Mononuclear cell (primary cell): ENCODE results near the gene HYPK. TPM values are rescaled to one million over a fixed set of nuclear protein-coding genes. Genes with fewer than 3 reads are reported as not detected.
"Not testable (repeated sequence)": the region's sequence is repeated elsewhere in the genome, so short reads cannot be mapped to it uniquely, and the experiment has no call there.

ENCODE experiments used
- H3K27me3 ChIP-seq: 2 replicates; pipeline ENCODE4 v1.6.0; 2011; ENCODE audit warnings: low read length, control low read depth; ENCODE audit not compliant: insufficient read depth
- H3K4me1 ChIP-seq: 2 replicates; pipeline ENCODE4 v1.5.1; 2011; ENCODE audit warnings: mild to moderate bottlenecking, low read length, control low read depth; ENCODE audit not compliant: insufficient read depth
- H3K4me3 ChIP-seq: 2 replicates; pipeline ENCODE4 v1.5.1; 2011; ENCODE audit warnings: mild to moderate bottlenecking, low read length, moderate library complexity
- H3K9me3 ChIP-seq: 2 replicates; pipeline ENCODE4 v1.5.1; 2011; ENCODE audit warnings: low read depth, mild to moderate bottlenecking, control low read depth, low read length
- total RNA-seq: library from RNA; depleted of rRNA; stranded (reverse); fragments of >200 nt; gene quantifications from one replicate; pipeline ENCODE4 v1.2.3, GENCODE V29; 2012

The HYPK gene
- total RNA-seq, 1 donor, result 6.5 TPM

DNA sequence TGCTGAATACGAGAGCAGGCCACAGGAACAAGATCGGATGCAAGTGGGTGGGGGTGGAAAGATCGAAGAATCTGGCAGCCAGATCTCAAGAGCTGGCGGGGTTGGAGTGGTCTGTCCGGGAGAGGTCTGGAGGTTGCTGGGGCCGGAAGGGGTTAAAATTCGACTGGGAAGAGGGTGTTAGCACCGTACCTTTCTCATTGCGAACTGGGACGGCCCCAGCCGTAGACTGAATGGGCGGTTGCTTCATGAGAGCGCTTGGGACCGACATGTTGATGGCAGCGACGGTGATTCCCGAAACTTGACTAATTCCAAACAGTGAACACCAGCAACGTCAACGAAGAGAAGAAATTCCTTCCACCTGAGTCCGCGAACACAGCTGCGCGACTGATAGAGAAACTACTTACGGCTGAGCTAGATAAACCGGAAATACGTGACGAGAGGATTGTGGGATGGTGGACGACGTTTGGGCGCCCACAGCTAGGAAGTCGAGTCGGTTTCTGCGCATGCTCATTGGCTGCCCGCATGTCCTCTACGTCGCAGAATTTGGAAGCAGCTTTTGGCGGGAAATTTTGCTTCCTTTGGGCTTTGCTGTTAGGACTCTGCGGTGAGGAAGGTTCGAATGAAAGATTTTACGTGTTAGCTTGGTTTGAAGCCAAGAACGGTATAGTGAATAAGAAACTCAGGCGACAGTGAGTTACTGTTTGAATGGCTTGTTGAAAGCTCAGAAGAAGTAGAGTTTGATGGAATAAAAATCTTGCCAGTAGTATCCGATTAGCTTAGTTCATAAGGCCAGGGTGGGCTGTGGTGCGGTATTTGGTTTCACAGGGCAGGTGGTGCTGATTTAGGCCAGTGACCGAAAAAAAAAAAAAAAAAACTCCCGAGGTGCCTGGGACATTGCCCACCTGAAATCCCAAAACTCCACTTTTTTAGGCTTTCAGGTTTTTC lies 24.2 kb downstream of the HYPK start, which contains the start of gene MFAP1:
TSS of gene MFAP1 (minus strand) at position 389 of the 945 bp plus-strand sequence. CDS start at position 268, 121 bp downstream.
- Histone ChIP-seq H3K4me3 (peak within 1 kb of the TSS; percentile 79), H3K9me3 (no peaks in the 10 kb centered on the region), H3K27me3 (no peaks in the 10 kb centered on the region), H3K4me1 (peaks cover 59% of the 10 kb centered on the region)

DNA sequence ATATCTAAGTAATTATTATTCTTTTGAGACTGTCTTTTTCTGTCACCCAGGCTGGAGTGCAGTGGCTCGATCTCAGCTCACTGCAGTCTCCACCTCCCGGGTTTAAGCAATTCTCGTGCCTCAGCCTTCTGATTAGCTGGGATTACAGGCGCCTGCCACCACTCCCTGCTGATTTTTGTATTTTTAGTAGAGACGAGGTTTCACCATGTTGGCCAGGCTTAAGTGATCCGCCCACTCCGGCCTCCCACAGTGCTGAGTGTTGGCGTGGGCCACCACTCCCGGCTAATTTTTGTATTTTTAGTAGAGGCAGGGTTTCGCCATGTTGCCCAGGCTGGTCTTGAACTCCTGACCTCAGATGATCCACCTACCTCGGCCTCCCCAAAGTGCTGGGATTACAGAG lies 24.9 kb downstream of the HYPK start:
- H3K4me3 ChIP-seq, H3K9me3 ChIP-seq, H3K27me3 ChIP-seq: not testable (repeated sequence)
- H3K4me1 ChIP-seq, result peaks cover 64% of the 10 kb centered on the region

DNA sequence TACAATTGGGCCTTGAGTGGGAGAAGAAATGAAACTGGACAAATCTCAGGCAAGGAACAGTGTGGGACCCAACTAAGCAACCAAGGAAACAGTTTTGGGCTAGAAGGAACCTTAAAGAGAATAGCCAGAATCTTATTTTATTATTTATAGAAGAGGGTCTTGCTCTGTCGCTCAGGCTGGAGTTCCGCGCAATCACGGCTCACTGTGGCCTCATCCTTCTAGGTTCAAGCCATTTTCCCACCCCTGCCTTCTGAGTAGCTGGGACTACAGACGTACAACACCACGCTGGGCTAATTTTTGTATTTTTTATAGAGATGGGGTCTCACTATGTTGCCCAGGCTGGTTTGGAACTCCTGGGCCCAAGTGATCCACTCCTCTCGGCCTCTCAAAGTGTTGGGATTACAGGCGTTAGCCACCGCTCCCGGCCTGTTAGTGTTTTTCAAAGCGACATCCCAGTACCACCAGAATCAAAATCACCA lies 25.7 kb downstream of the HYPK start:
- H3K4me3 ChIP-seq, result no peak overlapping the region
- H3K9me3 ChIP-seq, result no peaks in the 10 kb centered on the region
- no peaks in the 10 kb centered on the region for H3K27me3 ChIP-seq
- peaks cover 59% of the 10 kb centered on the region for H3K4me1 ChIP-seq

DNA sequence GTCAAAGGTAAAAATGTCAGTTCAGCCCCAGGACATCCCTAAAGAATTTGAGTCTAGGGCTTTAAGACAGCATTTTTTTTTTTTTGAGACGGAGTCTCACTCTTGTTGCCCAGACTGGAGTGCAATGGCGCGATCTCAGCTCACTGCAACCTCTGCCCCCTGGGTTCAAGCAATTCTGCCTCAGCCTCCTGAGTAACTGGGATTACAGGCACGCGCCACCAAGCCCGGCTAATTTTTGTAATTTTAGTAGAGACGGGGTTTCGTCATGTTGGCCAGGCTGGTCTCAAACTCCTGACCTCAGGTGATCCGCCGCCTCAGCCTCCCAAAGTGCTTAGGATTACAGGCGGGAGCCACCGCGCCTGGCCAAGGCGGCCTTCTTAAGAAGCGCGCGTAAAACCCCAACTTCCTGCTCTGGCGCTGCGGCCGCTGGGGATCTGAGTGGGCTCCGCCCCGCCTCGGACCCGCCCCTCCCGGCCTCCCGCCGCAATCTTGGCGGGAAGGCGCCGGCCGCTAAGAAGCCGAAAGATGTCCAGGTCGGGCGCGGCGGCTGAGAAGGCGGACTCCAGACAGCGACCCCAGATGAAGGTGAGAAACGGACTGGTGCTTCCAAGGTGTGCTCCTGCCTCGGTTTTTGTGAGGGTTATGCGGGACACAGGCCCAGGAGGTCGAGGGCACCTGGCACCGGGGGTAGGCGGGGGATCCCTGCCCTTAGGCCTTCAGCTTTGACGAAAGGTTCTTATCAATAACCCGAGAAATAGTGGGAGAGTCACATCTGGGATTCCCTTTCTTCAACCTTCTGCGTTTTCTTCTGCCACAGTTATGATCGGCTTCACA lies 26.3 kb downstream of the HYPK start, which contains the start of gene WDR76:
TSS of gene WDR76 (plus strand) at position 495 of the 834 bp plus-strand sequence. CDS start at position 526, 31 bp downstream.
- Histone ChIP-seq H3K9me3 (no peaks in the 10 kb centered on the region), H3K27me3 (no peaks in the 10 kb centered on the region), H3K4me1 (peaks cover 59% of the 10 kb centered on the region), H3K4me3 (peak within 1 kb of the TSS; percentile 59)

DNA sequence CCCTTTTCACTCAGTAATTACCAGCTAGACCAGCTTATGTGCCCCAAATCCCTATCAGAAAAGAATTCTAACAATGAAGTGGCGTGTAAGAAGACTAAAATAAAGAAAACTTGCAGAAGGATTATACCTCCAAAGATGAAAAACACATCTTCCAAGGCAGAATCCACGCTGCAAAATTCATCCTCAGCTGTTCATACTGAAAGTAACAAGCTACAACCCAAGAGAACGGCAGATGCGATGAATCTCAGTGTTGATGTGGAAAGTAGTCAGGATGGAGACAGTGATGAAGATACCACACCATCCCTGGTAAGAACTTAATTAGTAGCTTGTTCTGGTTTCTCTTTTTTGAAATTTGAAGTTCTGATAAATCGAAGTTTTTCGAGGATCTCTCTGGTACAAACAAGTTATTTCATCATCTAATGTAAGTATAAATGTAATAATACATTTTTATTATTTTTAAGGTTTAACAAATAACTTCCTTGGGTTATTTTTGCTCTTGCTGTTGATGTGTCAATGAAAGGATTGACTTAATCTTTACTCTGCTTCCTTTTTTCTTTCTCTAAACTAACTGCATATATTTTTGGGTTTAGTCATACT lies 27.8 kb downstream of the HYPK start:
- no peaks in the 10 kb centered on the region for H3K9me3 ChIP-seq
- peaks cover 46% of the 10 kb centered on the region for H3K4me1 ChIP-seq
- no peak overlapping the region for H3K4me3 ChIP-seq
- no peaks in the 10 kb centered on the region for H3K27me3 ChIP-seq

DNA sequence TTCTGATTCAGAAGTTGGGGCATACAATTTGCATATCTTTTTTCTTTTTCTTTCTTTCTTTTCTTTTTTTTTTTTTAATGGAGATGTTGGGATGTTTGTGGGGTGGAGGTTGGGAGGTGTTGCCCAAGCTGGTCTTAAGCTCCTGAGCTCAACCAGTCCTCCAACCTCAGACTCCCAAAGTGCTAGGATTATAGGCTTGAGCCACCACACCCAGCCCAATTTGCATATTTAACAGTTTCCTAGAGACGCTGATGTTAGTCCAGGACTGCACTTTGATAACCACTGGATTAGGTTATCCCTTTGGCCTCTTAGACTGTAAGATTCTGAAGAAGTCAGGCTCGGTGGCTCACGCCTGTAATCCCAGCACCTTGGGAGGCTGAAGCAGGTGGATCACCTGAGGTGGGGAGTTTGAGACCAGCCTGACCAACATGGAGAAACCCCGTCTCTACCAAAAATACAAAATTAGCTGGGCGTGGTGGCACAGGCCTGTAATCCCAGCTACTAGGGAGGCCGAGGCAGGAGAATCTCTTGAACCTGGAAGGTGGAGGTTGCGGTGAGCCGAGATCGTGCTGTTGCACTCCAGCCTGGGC lies 29.6 kb downstream of the HYPK start:
- H3K4me3 ChIP-seq, H3K27me3 ChIP-seq, H3K9me3 ChIP-seq: not testable (repeated sequence)
- H3K4me1 ChIP-seq, result peaks cover 35% of the 10 kb centered on the region

DNA sequence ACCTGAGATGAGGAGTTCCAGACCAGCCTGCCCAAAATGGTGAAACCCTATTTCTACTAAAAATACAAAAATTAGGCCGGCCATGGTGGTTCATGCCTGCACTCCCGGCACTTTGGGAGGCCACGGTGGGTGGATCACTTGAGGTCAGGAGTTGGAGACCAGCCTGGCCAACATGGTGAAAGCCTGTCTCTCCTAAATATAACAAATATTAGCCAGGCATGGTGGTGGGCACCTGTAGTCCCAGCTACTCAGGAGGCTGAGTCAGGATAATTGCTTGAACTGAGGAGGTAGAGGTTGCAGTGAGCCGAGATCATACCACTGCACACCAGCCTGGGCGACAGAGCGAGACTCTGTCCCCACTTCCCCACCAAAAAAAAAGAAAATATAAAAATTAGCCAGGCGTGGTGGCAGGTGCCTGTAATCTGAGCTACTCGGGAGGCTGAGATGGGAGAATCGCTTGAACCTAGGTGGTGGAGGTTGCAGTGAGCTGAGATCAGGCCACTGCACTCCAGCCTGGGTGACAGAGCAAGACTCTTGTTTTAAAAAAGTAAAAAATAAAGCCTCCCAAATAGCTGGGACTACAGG lies 30.4 kb downstream of the HYPK start:
- H3K4me1 ChIP-seq, result peaks cover 29% of the 10 kb centered on the region
- H3K27me3 ChIP-seq, H3K9me3 ChIP-seq, H3K4me3 ChIP-seq: not testable (repeated sequence)

DNA sequence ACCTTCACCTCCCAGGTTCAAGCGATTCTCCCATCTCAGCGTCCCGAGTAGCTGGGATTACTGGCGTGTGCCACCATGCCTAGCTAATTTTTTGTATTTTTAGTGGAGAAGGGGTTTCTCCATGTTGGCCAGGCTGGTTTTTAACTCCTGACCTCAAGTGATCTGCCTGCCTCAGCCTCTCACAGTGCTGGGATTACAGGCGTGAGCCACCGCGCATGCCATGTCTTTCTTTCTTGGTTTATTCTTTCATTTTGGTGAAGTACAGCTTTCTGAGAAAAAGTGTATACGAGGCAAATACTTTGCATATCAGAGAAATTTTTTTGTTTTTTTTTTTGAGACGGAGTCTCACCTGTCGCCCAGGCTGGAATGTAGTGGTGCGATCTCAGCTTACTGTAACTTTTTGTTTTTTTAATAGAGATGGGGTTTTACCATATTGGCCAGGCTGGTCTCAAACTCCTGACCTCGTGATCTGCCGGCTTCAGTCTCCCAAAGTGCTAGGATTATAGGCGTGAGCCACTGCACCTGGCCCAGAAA lies 31.2 kb downstream of the HYPK start:
- not testable (repeated sequence) for H3K9me3 ChIP-seq, H3K4me3 ChIP-seq, H3K27me3 ChIP-seq
- peaks cover 21% of the 10 kb centered on the region for H3K4me1 ChIP-seq

DNA sequence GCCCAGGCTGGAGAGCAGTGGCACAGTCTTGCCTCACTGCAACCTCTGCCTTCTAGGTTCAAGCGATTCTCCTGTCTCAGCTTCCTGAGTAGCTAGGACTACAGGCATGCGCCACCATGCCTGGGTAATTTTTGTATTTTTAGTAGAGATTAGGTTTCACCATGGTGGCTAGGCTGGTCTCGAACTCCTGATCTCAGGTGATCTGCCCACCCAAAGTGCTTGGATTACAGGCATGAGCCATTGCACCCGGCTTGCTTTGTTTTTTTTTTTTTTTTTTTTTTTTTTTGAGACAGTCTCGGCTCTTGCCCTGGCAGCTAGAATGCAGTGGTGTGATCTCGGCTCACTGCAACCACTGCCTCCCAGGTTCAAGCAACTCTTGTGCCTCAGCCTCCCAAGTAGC lies 32.1 kb downstream of the HYPK start:
- not testable (repeated sequence) for H3K9me3 ChIP-seq, H3K4me3 ChIP-seq, H3K27me3 ChIP-seq
- H3K4me1 ChIP-seq, result peaks cover 12% of the 10 kb centered on the region

DNA sequence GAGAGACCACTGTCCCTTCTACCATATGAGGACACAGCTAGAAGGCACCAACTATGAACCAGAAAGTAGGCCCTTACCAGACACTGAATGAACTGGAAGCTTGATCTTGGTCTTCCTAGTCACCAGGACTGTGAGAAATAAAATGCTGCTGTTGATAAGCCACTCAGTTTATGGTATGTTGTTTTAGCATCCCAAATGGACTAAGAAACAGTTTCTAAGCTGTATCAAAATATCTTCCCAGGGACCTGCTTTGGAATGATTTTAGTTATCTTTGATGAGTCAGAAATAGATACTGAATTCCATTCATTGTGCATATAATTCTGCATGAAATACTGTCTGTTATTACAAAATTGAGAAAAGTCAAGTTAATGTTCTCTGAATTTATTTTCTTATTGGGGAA lies 45.0 kb downstream of the HYPK start:
- H3K4me1 ChIP-seq, result no peaks in the 10 kb centered on the region
- H3K9me3 ChIP-seq, result no peaks in the 10 kb centered on the region
- no peaks in the 10 kb centered on the region for H3K27me3 ChIP-seq
- H3K4me3 ChIP-seq, result no peak overlapping the region

DNA sequence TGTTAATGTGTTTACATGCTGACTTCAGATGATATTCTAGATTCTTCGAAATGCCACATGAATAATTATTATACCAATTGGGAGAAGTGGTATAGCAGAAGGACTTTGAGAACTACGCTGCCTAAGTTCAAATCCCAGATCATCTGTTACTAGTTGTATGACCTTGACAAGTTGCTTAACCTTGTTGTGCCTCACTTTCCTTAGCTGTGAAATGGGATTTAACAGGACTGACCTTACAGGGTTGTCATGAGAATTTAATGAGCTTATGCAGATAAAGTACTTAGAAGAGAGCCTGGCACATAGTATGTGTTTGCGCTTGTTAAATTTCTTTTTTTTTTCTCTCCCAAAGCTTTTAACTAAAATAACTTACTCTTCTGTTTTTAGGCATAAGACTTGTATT lies 50.9 kb downstream of the HYPK start:
- Histone ChIP-seq H3K4me3 (no peak overlapping the region), H3K9me3 (no peaks in the 10 kb centered on the region), H3K27me3 (no peaks in the 10 kb centered on the region), H3K4me1 (no peaks in the 10 kb centered on the region)

DNA sequence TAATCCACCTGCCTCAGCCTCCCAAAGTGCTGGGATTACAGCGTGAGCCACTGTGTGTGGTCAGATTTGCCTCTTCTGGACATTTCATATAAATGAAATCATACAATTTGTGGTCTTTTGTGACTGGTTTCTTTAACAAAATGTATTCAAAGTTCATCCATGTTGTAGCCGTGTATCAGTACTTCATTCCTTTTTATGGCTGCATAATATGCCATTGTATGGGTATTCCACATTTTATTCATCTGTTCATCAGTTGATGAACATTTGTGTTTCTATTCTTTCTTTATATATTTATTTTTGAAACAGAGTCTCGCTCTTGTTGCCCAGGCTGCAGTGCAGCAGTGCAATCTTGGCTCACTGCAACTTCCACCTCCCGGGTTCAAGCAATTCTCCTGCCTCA lies 52.2 kb downstream of the HYPK start:
- H3K27me3 ChIP-seq, result no peaks in the 10 kb centered on the region
- no peaks in the 10 kb centered on the region for H3K4me1 ChIP-seq
- no peak overlapping the region for H3K4me3 ChIP-seq
- no peaks in the 10 kb centered on the region for H3K9me3 ChIP-seq
